ENCODE results near the gene SPAG9.

The SPAG9 gene

DNA sequence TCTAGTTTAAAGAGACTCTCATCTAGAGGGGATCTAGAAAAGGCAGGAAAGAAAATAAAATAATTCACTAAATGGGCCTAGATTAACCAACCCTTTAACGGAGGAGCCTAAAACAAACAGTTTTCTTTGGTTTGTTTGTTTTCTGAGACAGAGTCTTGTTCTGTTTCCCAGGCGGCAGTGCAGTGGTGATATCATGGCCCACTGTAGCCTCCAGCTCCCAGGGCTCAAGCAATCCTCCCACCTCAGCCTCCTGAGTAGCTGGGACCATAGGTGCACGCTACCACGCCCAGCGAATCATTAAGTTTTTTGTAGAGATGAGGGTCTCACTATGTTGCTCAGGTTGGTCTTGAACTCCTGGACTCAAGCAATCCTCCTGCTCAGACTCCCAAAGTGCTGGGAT lies 132.2 kb downstream of the SPAG9 start:
- DNase-seq, result no peak

DNA sequence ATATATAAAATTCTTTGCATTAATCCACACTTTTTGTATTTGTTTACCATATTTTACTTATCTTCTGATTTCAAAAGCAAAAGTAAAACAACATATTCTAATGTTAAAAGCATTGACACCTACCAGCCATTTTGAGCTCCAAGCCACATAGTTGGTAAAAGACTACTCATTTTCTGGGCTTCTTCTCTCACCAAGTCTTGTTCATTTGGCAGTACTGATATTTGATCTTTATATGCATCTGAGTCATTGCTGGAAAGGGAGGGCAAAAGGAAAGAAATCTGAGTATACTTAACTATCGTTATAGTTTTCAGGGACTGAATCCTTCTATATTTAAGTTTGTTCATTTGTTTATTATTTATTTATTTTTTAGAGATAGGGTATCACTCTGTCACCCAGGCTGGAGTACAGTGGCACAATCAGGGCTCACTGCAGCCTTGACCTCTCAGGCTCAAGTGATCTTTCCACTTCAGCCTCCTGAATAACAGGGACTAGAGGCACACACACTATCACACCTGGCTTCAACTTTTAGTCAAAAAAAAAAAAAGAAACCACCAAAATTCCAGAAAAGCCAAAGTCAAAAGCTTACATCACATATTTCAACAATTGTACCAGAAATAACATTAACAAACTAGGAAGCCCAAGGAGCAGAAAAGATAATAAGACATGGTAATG lies 133.5 kb downstream of the SPAG9 start:
- peak; percentile 12 for DNase-seq

DNA sequence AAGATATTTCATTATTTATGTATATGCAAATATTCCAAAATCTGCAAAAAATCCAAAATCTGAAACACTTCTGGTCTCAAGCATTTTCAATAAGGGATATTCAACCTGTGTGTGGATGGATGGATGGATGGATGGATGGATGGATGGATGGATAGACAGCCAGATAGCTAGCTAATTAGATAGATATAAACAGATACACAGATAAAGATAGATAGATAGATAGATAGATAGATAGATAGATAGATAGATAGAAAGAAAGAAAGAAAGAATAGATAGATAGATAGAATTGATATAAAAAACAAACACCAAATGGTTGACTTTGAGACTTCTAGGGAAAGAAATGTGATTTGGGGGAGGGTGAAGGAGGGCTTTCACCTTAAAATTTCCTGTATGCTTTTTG lies 139.4 kb downstream of the SPAG9 start:
- DNase-seq, result no peak

DNA sequence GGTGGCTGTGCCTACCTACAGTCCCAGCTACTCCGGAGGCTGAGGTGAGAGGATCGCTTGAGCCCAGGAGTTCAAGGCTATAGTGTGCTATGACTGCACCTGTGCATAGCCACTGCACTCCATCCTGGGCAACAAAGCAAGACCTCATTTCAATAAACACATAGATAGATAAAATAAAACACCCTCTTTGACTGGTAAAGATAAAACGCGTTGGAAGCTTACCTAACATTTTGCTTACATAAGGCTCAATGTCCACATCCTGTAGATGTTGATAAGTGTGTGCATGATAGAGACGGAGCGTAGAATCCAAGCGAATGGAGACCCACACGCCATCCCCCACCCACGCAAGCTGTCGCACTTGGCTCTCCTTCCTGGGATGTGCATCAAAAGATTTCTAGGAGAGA lies 141.1 kb downstream of the SPAG9 start:
- no peak for DNase-seq

DNA sequence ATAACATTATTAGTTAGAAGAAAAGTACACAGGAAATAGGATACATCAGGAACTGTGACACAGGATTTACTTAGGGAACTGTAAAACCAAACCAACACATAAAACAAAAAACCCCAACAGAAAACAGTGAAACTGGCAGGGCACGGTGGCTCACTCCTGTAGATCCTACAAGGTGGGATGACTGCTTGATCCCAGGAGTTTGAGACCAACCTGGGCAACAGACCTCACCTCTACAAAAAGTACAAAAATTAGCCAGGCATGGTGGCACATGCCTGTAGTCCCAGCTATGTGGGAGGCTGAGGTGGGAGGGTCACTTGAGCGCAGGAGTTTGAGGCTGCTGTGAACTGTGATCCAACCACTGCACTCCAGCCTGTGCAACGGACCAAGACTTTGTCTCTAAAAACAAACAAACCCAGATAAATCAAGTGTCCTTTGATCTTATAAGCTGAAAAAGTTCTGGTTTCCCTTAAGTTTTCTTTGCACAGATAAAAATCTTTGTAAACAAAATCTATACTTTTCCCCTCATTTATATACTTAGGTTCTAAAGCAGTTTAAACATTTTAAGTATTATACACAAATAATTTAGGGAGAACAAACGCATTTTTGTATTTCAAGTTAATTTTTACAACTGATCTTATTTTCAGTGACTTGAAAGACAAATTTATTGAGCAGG lies 143.0 kb downstream of the SPAG9 start:
- DNase-seq, result no peak

DNA sequence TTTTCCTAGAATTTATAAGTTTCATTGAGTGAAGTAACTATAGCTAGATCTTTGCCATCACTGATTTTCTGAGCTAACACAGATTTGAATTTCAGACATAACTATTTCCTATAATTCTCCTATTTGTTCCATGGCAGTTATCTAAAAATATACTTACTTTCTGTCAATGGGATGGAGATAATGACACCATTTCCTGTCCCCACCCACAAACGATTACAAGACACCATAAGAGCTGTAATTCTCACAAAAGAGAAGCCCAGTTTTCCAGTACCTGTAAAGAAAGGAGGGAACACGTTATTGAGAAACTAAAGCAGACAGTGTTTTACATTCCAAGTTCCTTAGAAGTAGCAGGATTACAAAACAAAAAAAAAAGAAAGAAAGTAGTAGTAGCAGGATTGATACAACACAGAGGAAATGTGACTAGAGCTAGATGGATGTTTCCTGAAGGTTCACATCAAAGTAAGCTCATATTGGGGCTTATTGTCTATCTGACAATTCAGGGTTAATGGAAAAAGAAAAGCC lies 143.7 kb downstream of the SPAG9 start:
- peak; percentile 16 for DNase-seq

DNA sequence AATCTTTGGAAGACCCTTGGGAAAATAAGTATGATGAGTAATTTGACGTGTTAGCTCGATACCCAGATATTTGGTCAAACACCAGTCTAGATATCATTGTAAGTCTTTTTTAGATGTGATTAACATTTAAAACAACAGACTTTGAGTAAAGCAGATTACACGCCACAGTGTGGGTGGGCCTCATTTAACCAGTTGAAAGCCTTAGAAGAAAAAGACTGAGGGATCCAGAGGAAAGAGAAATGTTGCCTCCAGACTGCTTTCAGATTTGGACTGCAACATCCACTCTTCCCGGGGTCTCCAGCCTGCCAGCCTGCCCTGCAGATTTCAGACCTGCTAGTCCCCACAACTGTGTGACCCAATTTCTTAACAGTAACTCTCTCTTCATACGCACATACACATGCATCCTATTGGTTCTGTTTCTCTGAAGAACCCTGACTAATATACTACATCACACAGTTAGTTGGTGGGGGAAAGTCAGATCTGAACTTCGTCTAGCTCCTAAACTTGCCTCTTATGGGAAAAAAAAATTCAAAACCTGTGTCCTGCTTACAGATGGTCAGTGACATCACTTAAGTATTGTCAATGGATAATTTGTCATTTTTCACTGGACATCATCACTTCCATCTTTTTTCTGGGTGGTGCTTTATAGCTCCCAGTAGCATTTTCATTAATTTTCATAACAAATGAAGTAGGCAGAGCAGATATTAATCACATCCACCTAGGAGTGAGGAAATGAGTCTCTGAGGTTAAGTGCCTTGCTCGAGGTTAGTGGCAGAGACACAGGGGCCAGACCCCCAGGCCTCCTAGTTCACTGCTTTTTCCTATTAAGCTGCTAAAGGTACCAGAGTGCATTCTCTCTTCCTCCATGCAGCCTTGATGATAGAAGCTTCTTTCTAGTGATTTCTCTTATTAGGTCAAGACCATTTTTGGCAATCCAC lies 146.8 kb downstream of the SPAG9 start:
- DNase-seq, result no peak

DNA sequence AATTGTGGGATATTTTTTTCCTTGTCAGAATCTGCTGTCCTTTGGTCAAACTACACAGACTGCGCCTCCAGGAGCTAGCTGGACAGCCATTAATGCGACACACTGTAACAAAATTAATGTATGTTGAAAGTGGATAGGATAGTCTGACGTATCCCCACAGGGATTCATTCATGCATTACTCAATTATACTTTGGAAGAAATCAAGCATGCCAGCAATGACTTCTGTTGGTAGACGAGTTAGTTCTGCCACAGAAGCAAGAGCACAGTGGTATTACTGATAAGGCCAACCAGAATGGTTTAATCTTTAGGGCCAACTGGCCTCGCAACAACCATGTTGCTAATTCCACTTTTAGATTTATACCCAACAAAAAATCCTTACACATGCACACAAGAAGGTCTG lies 148.1 kb downstream of the SPAG9 start:
- no peak for DNase-seq

DNA sequence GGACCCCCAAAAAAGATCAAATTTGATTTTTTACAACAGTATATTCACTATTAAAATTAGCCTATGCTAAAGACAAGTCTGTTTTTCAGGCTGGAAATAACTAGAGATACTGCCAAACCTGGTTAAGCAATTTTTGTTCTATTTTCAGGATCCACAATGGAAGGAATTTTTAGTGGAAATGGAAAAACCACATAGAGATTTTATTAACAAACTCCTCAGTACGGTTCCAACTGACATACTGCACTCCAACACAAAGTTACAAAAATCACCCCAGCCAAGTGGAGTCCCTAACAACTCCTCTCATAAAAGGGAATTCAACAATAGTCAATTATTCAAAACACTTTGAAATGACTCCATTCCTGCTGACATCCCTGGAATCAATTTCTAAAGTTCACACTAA lies 152.9 kb downstream of the SPAG9 start:
- DNase-seq, result no peak

DNA sequence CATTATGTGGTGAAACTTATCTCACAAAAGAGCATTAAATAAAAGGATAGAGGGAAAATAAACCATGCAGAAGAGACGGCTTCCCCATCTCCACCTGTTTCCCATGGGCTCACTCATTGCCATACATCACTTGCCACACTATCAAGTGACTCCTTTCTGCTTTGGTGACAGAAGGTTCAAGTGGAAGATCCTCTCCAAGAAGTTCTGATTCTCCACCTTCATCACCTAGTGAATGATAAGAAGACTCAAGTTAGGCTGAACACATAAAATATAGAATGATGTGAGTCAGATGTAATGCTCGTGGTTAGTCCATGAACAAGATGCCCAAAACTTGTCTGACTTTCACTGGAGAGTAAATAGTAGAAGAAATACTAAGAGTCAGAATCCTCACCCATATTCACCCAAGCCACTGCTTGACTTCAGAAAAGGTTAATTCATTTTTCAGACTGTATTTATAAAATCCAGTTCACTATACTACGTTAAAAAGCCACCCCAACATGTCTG lies 154.5 kb downstream of the SPAG9 start:
- DNase-seq, result no peak

DNA sequence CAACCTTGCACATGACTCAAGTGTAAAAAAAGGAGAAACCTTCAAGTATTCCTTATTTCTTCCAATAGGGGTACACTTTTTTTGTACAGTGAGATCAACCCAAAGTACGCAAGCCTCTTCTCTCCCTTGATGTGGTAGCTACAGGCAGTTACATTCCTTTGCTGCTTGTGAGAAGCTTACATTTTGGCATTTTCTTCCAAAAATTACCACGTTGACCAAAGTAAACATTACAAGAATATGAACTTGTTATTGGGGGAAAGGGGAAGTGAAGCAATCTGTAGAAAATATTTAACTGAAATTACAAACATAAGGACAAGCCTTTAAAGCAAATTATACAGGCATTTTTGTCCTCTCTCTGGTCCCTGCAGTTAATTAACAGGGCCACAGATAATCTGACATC lies 157.5 kb downstream of the SPAG9 start:
- no peak for DNase-seq

DNA sequence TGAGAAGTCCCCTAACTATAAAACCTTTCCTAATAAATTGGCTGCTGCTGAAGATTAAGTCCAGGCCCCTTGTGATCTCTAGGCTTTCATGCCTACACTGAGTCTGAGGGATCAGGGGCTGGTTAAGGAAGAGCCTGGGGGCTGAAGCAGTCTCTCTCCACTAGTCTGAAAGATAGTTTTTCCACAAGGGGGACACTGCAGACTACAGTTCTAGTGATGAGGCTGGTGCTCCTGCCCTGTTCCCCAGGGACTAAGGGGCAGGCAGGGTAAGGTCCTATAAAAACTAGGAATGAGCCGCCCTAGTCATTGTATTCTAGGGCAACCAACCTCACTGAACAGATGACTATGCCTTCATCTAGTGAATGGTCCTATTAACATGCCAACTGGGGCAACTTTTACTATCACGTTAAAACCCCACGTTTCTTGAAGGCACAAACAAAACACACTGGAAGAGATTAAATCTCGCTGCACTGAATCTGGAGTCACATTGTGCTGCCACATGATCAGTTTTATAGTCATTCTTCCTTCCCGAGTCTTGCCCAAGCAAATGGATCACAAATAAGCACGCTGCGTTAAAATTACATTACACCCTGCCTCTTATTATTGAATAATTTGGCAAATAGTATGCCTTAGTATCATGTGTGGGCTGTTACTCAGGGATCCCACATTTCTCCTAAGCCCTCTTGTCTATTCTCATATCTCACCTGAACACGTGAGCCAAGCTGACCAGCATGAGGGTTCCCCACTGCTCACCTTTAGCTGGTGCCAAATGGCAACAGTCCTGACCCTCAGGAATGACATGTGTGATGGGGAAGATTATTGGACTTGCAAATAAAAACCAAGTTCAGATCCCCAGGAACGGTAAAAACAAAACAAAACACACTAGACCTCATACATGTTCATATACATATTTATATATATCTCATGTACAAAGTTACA lies 159.1 kb downstream of the SPAG9 start:
- DNase-seq, result no peak

DNA sequence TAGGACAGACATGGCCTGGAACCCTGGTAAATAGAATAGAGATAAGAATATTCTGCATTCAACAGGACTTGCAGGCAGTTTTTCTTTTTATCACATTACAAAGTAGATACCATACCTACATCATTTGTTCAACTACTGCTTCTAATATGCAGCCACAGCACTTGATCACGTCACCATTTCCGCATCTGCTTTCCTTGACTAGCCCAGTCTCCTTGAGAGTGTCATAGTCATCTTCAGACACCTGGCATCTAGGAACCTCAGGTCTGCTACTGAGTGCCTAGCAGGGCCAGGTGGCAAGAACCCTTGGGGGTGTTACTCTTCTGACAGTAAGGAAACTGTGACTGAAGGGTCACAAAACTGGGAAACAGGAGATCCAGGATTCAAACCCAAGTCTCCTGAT lies 161.3 kb downstream of the SPAG9 start:
- no peak for DNase-seq

DNA sequence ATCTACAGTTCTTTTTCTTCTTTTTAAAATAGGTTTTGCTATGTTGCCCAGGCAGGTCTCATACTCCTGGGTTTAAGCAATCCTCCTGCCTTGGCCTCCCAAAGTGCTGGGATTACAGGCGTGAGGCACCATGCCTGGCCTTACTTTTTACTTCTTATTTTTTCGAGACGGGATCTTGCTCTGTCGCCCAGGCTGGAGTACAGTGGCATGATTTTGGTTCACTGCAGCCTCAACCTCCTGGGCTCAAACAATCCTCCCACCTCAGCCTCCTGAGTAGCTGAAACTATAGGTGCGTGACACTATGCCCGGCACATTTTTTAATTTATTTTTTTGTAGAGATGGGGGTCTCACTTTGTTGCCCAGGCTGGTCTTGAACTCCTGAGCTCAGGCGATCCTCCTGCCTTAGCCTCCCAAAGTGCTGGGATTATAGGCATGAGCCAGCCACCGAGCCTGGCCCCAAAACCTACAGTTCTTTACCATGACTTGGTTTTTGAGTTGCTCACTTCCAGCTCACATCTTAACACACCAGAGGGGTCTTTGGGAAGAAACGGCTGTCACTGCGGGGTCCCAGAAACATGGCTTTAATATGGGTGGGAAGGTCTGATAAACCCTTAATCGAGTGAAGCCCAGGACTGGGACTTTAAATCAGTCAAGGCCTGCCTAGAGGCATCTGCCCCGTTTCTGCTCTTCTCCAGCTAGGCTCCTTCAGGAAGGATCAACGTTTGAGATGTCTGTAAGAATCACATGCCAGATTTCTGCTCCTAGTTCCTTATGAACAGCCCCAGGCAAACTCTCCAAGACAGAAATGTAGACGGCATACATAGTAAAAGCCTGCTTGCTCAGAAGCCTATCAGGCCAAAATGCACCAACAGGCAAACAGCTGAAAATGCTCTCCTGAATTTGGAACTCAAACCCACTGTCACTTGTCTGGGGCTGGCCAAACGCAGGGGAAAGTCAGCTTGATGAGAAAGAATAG lies 162.8 kb downstream of the SPAG9 start:
- no peak for DNase-seq

DNA sequence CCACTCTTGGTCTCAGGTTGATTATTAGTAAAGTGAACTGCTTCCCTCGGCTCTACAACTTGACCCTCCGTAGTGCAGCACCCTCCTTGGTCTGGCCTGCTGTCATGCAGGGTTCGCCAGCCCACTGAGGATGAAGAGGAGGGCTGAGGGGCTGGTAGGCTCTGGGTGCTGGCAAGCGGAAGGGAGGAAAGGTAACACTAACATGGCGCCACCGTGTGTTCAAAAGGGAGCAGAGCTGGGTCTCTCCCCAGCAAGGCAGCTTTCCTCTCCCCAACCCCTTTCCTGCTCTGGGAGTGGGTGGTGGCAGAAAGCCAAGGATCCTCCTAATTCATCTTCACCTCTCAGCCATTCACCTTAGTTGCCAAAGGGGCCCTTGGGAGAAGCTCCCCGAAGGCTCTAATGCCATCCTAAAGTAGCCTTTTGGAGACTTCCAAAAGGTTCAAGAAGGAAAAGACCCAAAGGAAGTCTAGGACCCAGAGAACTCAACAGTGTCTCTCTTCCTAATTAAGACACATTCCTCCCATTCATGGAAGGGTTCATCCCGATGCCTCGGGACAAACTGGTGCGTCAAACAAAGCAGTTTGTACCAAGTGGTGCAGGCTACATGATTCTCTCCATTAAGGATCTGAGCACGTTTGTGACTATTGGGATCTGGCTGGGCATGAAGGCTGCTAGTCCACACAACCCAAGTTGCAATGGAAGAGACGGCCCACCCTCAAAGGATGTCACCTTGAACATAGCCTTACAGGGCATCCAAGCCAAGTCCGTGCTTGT lies 163.7 kb downstream of the SPAG9 start:
- DNase-seq, result peak; percentile 59

DNA sequence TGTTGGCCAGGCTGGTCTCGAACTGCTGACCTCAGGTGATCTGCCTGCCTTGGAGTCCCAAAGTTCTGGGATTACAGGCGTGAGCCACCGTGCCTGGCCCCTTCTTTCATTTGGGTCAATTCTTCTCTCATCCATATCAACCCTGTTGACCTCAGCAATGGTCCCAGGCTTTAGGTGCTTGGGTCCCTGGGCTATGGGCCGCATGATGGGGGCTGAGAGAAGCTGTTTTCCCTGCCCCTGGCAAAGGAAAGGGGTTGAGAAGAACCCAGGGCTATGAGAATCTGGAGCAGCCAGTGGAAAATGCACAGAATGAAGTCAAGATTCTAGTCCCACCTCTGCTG lies 164.3 kb downstream of the SPAG9 start:
- no peak for DNase-seq

DNA sequence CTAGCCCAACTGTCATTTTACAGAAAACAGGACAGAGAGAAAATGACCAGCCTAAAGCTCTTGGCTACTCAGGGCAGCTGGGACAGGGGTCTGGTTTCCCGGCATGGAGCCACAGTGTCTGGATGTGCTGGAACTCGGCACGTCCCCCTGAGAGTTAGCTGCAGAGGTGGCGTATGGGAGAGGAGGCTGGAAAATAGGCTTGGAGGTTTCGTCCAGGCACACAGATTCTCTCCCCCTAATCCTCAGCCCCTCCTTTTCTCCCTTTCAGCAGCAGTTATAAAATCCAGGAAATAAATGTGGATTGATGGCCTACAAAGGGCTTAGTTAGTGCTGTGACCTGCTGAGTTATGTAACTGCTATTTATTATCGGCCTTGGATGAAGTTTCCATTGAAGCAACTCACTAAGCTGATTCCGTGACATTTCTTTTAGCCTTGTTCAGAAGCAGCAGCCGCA lies 165.0 kb downstream of the SPAG9 start:
- no peak for DNase-seq

DNA sequence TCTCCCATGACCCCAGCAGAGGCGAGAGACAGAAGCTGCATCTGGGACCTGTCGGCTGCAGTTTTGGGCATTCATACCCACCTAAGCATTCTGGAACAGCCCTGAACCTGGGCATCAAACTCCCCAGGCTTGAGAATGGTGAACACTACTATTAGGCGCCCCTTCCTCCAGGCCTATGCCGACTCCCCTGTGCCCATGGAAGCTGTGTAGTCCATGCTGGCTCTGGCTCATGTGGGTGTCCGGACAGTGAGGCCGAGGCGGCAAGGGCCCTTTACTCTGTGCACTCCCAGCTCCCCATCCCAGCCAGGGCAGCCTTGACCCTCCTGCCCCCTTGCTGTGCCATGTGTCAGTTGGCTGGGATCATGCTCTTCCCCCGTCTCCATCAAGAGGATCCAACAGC lies 165.5 kb downstream of the SPAG9 start:
- DNase-seq, result no peak

DNA sequence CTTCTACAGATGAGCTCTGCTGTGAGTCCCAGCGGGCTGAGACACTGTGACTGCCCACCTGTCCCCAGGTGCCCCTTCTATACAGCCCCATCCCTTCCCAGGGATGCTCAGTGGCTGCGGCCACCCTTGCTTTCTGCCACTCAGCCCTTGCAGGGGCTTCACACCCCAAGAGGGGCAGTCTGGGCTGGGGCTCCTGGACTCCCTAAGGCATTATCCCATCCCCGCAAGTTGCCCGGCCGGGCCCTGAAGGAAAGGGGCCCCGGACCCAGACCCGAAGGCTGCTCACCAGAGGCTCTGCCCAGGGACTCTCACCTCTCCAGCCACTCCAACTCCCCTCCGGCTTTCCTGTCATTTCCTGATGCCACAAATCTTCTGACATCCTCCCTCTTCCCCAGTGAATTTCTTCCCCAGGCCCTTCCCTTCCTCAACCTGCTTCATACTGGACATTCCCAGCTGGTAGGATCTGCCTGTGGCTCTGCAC lies 166.0 kb downstream of the SPAG9 start:
- no peak for DNase-seq
